ENCODE measurements around the gene DXO. TPM values are rescaled to one million over a fixed set of nuclear protein-coding genes. Genes with fewer than 3 reads are reported as not detected.

DXO gene
- total and polyA plus RNA-seq, 2 of the 13 experiments (the other 11 are each of a cell fraction or from before 2014, with no cell fraction given) = 18.6 to 26.2 TPM

- FAIRE-seq (peak; percentile 86), ATAC-seq (peak; percentile 97), DNase-seq (ENCODE audit: low spot score) (peak; percentile 97)
- CTCF ChIA-PET (ENCODE audit: low intra/inter-chr PET ratio, low total read pairs) = no interaction called here
- H3K27me3 ChIP-seq (ENCODE audit: control insufficient read depth in 1 of 2, insufficient read depth in 2 of 2, low read length in 2 of 2) = no peaks in the 10 kb centered on the region; a peak in 1 of 5 replicates
- no peaks in the 10 kb centered on the region for H3K9me3 ChIP-seq (ENCODE audit: low read length)
- peaks cover 31% of the 10 kb centered on the region for H3K4me1 ChIP-seq (ENCODE audit: insufficient read depth, low read length)
- peak within 1 kb of the TSS; percentile 81 to 98 (median 95) for H3K4me3 ChIP-seq (replicated peaks in 1 of 3; ENCODE audit: insufficient read depth in 1 of 3, low read depth in 2 of 3, low read length in 3 of 3)
- BruUV-seq (replicated peaks) = TSS peak; percentile 62
- POLR2A ChIA-PET = interaction anchor here (0.5 to 7.7 kb wide), 20 partner anchors 9 to 339 kb away, joined by 3 to 142 read pairs (median 5); partner anchors contain the start of genes C2, CFB, DXO and EHMT2
- no peak within 1 kb of the TSS for H2AFZ ChIP-seq (ENCODE audit: low read length)
- peaks cover 39% of the 10 kb centered on the region for H3K79me2 ChIP-seq (ENCODE audit: insufficient read depth, low read length)
- 3% methylated on average over 43 of the region's 59 CpGs for WGBS (ENCODE audit: low lambda C conversion rate)
- peaks cover 39 to 68% of the 10 kb centered on the region in 2 experiments for H3K36me3 ChIP-seq (replicated peaks in 1 of 2; ENCODE audit: control insufficient read depth in 1 of 2, insufficient read depth in 2 of 2, low read length in 2 of 2)
- H3K27ac ChIP-seq (ENCODE audit: extremely low read length, insufficient read depth, low read length) = peak within 1 kb of the TSS; percentile 75
- H3K4me2 ChIP-seq (ENCODE audit: low read depth, low read length) = peak within 1 kb of the TSS; percentile 100
- intact Hi-C loops (cut with micrococcal nuclease; ENCODE audit: unreplicated experiment) (loop anchor here (10.0 kb wide), 1 partner anchor 124 kb away; no protein-coding TSS in a partner anchor), in situ Hi-C loops (cut with HindIII; ENCODE audit: extremely low pct_ligation_motif_present, low pct_unique_long_range_greater_than_20kb) (no loop called here)
- peak within 1 kb of the TSS; percentile 91 for H3K9ac ChIP-seq (ENCODE audit: insufficient read depth, low read depth, low read length)
- H4K20me1 ChIP-seq (ENCODE audit: insufficient read depth, low read length) = no peaks in the 10 kb centered on the region
- peak; percentile 64 for TF ChIP-seq RAD21 (CRISPR knock-in tag; IDR thresholded peaks at IDR 0.05)
- TF ChIP-seq ISX (CRISPR knock-in tag; conservative IDR thresholded peaks at IDR 0.05) = 0 out of 2 replicates have a peak, but pooled peaks have one; percentile 31
- peak; percentile 69 for TF ChIP-seq NFYB (CRISPR knock-in tag; IDR thresholded peaks at IDR 0.05)
- peak; percentile 94 for TF ChIP-seq MYC (CRISPR knock-in tag; IDR thresholded peaks at IDR 0.05; ENCODE audit: borderline replicate concordance)
- no peak for TF ChIP-seq ZNF20 (CRISPR knock-in tag; IDR thresholded peaks at IDR 0.05)
- peak; percentile 99 for TF ChIP-seq NR2C2 (CRISPR knock-in tag; IDR thresholded peaks at IDR 0.05; ENCODE audit: borderline replicate concordance)
- peak; percentile 92; the same call in 1 of the 2 replicates for TF ChIP-seq ZNF772 (CRISPR knock-in tag; IDR thresholded peaks at IDR 0.05)
- TF ChIP-seq EZH2 (conservative IDR thresholded peaks at IDR 0.05; ENCODE audit: low read depth, low read length) = no peak
- no peak for TF ChIP-seq U2AF1 (optimal IDR thresholded peaks at IDR 0.05; ENCODE audit: low read depth, low read length)
- no peak for TF ChIP-seq GTF2F1 (IDR thresholded peaks at IDR 0.05; ENCODE audit: low read length)
- no peak for TF ChIP-seq TRIM24 (CRISPR knock-in tag; IDR thresholded peaks at IDR 0.05)
- no peak for TF ChIP-seq IKZF4 (CRISPR knock-in tag; IDR thresholded peaks at IDR 0.05; ENCODE audit: borderline replicate concordance, low read depth, not compliant biosample characterization)
- TF ChIP-seq NFRKB (IDR thresholded peaks at IDR 0.05) = no peak
- TF ChIP-seq ZNF17 (CRISPR knock-in tag; IDR thresholded peaks at IDR 0.05) = no peak
- peak; percentile 60 for TF ChIP-seq RBM22 (optimal IDR thresholded peaks at IDR 0.05; ENCODE audit: low read length)
- peak; percentile 96 for TF ChIP-seq THAP11 (CRISPR knock-in tag; IDR thresholded peaks at IDR 0.05)
- peak; percentile 84; the same call in 1 of the 2 replicates for TF ChIP-seq MXD4 (CRISPR knock-in tag; IDR thresholded peaks at IDR 0.05)
- TF ChIP-seq TCF7L2 (IDR thresholded peaks at IDR 0.05; ENCODE audit: low read depth, low read length) = no peak
- TF ChIP-seq, protein P1, sequence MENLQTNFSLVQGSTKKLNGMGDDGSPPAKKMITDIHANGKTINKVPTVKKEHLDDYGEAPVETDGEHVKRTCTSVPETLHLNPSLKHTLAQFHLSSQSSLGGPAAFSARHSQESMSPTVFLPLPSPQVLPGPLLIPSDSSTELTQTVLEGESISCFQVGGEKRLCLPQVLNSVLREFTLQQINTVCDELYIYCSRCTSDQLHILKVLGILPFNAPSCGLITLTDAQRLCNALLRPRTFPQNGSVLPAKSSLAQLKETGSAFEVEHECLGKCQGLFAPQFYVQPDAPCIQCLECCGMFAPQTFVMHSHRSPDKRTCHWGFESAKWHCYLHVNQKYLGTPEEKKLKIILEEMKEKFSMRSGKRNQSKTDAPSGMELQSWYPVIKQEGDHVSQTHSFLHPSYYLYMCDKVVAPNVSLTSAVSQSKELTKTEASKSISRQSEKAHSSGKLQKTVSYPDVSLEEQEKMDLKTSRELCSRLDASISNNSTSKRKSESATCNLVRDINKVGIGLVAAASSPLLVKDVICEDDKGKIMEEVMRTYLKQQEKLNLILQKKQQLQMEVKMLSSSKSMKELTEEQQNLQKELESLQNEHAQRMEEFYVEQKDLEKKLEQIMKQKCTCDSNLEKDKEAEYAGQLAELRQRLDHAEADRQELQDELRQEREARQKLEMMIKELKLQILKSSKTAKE (CRISPR knock-in tag; IDR thresholded peaks at IDR 0.05; ENCODE audit: borderline replicate concordance) = no peak
- no peak for TF ChIP-seq ZNF761 (CRISPR knock-in tag; conservative IDR thresholded peaks at IDR 0.05)
- TF ChIP-seq, protein P2, sequence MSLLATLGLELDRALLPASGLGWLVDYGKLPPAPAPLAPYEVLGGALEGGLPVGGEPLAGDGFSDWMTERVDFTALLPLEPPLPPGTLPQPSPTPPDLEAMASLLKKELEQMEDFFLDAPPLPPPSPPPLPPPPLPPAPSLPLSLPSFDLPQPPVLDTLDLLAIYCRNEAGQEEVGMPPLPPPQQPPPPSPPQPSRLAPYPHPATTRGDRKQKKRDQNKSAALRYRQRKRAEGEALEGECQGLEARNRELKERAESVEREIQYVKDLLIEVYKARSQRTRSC (CRISPR knock-in tag; IDR thresholded peaks at IDR 0.05; ENCODE audit: low read depth) = no peak
- no peak for TF ChIP-seq EEA1 (CRISPR knock-in tag; IDR thresholded peaks at IDR 0.05; ENCODE audit: borderline replicate concordance)
- no peak for TF ChIP-seq ZFP41 (CRISPR knock-in tag; IDR thresholded peaks at IDR 0.05; ENCODE audit: borderline replicate concordance)
These were observed 12.9 kb downstream of the DXO start, which contains the start of the genes NELFE and SKIC2 for GRCh38 chr6:31958741-31959739. Gene NELFE (minus strand): TSS chr6:31958971. CDS start chr6:31958446, 525 bp downstream. Gene SKIC2 (plus strand): TSS chr6:31959175. CDS start chr6:31959193, 18 bp downstream.

Data from HepG2 (cell line).